Dermis blood vessel endothelial cell (primary cell): ENCODE data around the gene RELB. TPM values are rescaled to one million over a fixed set of nuclear protein-coding genes. Genes with fewer than 3 reads are reported as not detected.
"Not testable (repeated sequence)": the region's sequence is repeated elsewhere in the genome, so short reads cannot be mapped to it uniquely, and the experiment has no call there.

Source experiments
- DNase-seq: peaks from one replicate; pipeline ENCODE4 v3.0.0; 2010
- total RNA-seq: library from RNA; depleted of rRNA; stranded (reverse); fragments of >200 nt; gene quantifications from 2 replicates; pipeline ENCODE4 v1.2.3, GENCODE V29; 2014

The RELB gene
- total RNA-seq, result 16.8 and 18.4 TPM in 2 replicates

- peak; percentile 94 for DNase-seq
Observed at GRCh38 chr19:45001087-45001739, at the start of gene RELB. Gene RELB (plus strand): TSS chr19:45001464. CDS start chr19:45001580, 116 bp downstream.

- no peak for DNase-seq
Observed at GRCh38 chr19:44954278-44954648, 47.0 kb upstream of the RELB start.

GRCh38 chr19:44954649-44955504 is 46.4 kb upstream of the RELB start, which contains the start of gene CLPTM1:
Gene CLPTM1 (plus strand): TSS chr19:44955380. CDS start chr19:44955396, 16 bp downstream.
- peak; percentile 98 for DNase-seq

GRCh38 chr19:44955505-44956439 is 45.5 kb upstream of the RELB start:
- peak; percentile 26 for DNase-seq

- DNase-seq, result no peak
Observed at GRCh38 chr19:44957526-44957925, 43.7 kb upstream of the RELB start.

GRCh38 chr19:44958090-44958489 is 43.2 kb upstream of the RELB start:
- no peak for DNase-seq

- DNase-seq, result no peak
Observed at GRCh38 chr19:44959691-44960090, 41.6 kb upstream of the RELB start.

- DNase-seq, result no peak
Observed at GRCh38 chr19:44960906-44961728, 40.1 kb upstream of the RELB start.

GRCh38 chr19:44961821-44962220 is 39.4 kb upstream of the RELB start:
- no peak for DNase-seq

GRCh38 chr19:44968118-44968517 is 33.1 kb upstream of the RELB start:
- DNase-seq, result no peak

- no peak for DNase-seq
Observed at GRCh38 chr19:44968670-44969069, 32.6 kb upstream of the RELB start.

- DNase-seq, result no peak
Observed at GRCh38 chr19:44969437-44969836, 31.8 kb upstream of the RELB start.

- not testable (repeated sequence) for DNase-seq
Observed at GRCh38 chr19:44971451-44971850, 29.8 kb upstream of the RELB start.

GRCh38 chr19:44972802-44973201 is 28.5 kb upstream of the RELB start:
- DNase-seq, result no peak

GRCh38 chr19:44973982-44974735 is 27.1 kb upstream of the RELB start:
- DNase-seq, result no peak

GRCh38 chr19:44974857-44975256 is 26.4 kb upstream of the RELB start:
- no peak for DNase-seq

GRCh38 chr19:44975444-44975843 is 25.8 kb upstream of the RELB start:
- DNase-seq, result no peak

- DNase-seq, result no peak
Observed at GRCh38 chr19:44984005-44984404, 17.3 kb upstream of the RELB start.

GRCh38 chr19:44985445-44985844 is 15.8 kb upstream of the RELB start:
- no peak for DNase-seq

GRCh38 chr19:44986389-44986788 is 14.9 kb upstream of the RELB start:
- no peak for DNase-seq

GRCh38 chr19:44987148-44987675 is 14.1 kb upstream of the RELB start:
- DNase-seq, result no peak
